ENCODE results near the gene UGT1A1.

UGT1A1 gene

GRCh38 chr2:233814056-233814835, 54.2 kb downstream of the UGT1A1 start:
- no peak for TF ChIP-seq CTCF (IDR thresholded peaks at IDR 0.05)

GRCh38 chr2:233815861-233816260, 55.8 kb downstream of the UGT1A1 start:
- no peak for TF ChIP-seq CTCF (IDR thresholded peaks at IDR 0.05)

GRCh38 chr2:233816334-233816733, 56.3 kb downstream of the UGT1A1 start:
- TF ChIP-seq CTCF (IDR thresholded peaks at IDR 0.05), result no peak

GRCh38 chr2:233816771-233817170, 56.7 kb downstream of the UGT1A1 start:
- no peak for TF ChIP-seq CTCF (IDR thresholded peaks at IDR 0.05)

GRCh38 chr2:233817361-233817911, 57.4 kb downstream of the UGT1A1 start:
- no peak for TF ChIP-seq CTCF (IDR thresholded peaks at IDR 0.05)

- no peak for TF ChIP-seq CTCF (IDR thresholded peaks at IDR 0.05)
Observed at GRCh38 chr2:233817995-233818638, 58.0 kb downstream of the UGT1A1 start.

- TF ChIP-seq CTCF (IDR thresholded peaks at IDR 0.05), result no peak
Observed at GRCh38 chr2:233818639-233819621, 58.9 kb downstream of the UGT1A1 start.

Data from LNCAP (cell line).